Endothelial cell of umbilical vein (primary cell): ENCODE data around the gene SEMA4F.

Experiments
- CTCF ChIP-seq, 2 donors: IDR thresholded peaks; 1 replicate in 1 of 2; 2 replicates in 1 of 2; pipeline ENCODE4 v1.5.1; 2011; ENCODE audit warnings: low read length in 2 of 2, mild to moderate bottlenecking in 2 of 2, moderate library complexity in 2 of 2, control low read depth in 1 of 2, inconsistent platforms in 1 of 2, low read depth in 1 of 2; ENCODE audit not compliant: insufficient read depth in 1 of 2; ENCODE audit errors: extremely low read depth in 1 of 2
- EZH2 ChIP-seq: IDR thresholded peaks from 2 replicates; pipeline ENCODE4 v1.6.1; 2012; ENCODE audit warnings: borderline replicate concordance, low read depth, mild to moderate bottlenecking, moderate library complexity, low read length, inconsistent platforms; ENCODE audit not compliant: severe bottlenecking
- FOS ChIP-seq: IDR thresholded peaks from 2 replicates; pipeline ENCODE4 v1.6.1; 2011; ENCODE audit warnings: mild to moderate bottlenecking, low read length, moderate library complexity, borderline replicate concordance; ENCODE audit not compliant: insufficient read depth
- GATA2 ChIP-seq: IDR thresholded peaks from 2 replicates; pipeline ENCODE4 v1.7.0; 2011; ENCODE audit warnings: low read depth, mild to moderate bottlenecking, moderate library complexity, mixed read lengths, low read length; ENCODE audit not compliant: insufficient read length, insufficient read depth
- JUN ChIP-seq: IDR thresholded peaks from 2 replicates; pipeline ENCODE4 v1.6.1; 2011; ENCODE audit warnings: borderline replicate concordance, low read depth; ENCODE audit not compliant: insufficient read length, insufficient read depth
- MAX ChIP-seq: IDR thresholded peaks from 2 replicates; pipeline ENCODE4 v1.6.1; 2011; ENCODE audit not compliant: insufficient read depth, insufficient read length
- MYC ChIP-seq: IDR thresholded peaks from one replicate; pipeline ENCODE4 v1.6.1; 2011; ENCODE audit warnings: mild to moderate bottlenecking, low read depth, low read length
- POLR2A ChIP-seq: IDR thresholded peaks from 2 replicates; pipeline ENCODE4 v1.6.1; 2012; ENCODE audit warnings: low read depth, mild to moderate bottlenecking, control low read depth, low read length

GRCh38 chr2:74658516-74658915 lies 4.5 kb downstream of the SEMA4F start:
- TF ChIP-seq CTCF (IDR thresholded peaks at IDR 0.05; ENCODE audit: extremely low read depth in 1 of 2, insufficient read depth in 1 of 2, low read depth in 1 of 2, low read length in 2 of 2) (no peak), MAX (no peak), FOS (no peak), EZH2 (no peak), MYC (no peak), POLR2A (no peak), GATA2 (no peak), JUN (no peak)
